Mucosa of rectum (tissue), 2 donors: ENCODE data around the gene WDR54.

Experiments
- H3K27ac ChIP-seq, 2 donors: one replicate each; pipeline ENCODE4 v1.7.0; 2013; ENCODE audit warnings: inconsistent platforms in 2 of 2, low read depth in 2 of 2, low read length in 2 of 2
- H3K27me3 ChIP-seq, 2 donors: one replicate each; pipeline ENCODE4 v1.7.0; 2013; ENCODE audit warnings: low read length in 2 of 2; ENCODE audit not compliant: control insufficient read depth in 2 of 2, insufficient read depth in 2 of 2
- H3K36me3 ChIP-seq, 2 donors: one replicate each; pipeline ENCODE4 v1.7.0; 2013; ENCODE audit warnings: low read length in 2 of 2; ENCODE audit not compliant: control insufficient read depth in 2 of 2, insufficient read depth in 2 of 2
- H3K4me1 ChIP-seq, 2 donors: one replicate each; pipeline ENCODE4 v1.7.0; 2013; ENCODE audit warnings: low read length in 2 of 2, mild to moderate bottlenecking in 1 of 2; ENCODE audit not compliant: control insufficient read depth in 2 of 2, insufficient read depth in 2 of 2
- H3K4me3 ChIP-seq, 2 donors: one replicate each; pipeline ENCODE4 v1.7.0; 2013; ENCODE audit warnings: low read length in 2 of 2
- H3K9ac ChIP-seq, 2 donors: one replicate each; pipeline ENCODE4 v1.7.0; 2013; ENCODE audit warnings: low read length in 2 of 2, low read depth in 1 of 2, mild to moderate bottlenecking in 1 of 2
- H3K9me3 ChIP-seq, 2 donors: one replicate each; pipeline ENCODE4 v1.7.0; 2013; ENCODE audit warnings: low read length in 2 of 2; ENCODE audit not compliant: control insufficient read depth in 2 of 2
- donor health status: healthy.
- donor health status: Normal muscosa, but diverticular disease.

Gene WDR54

GRCh38 chr2:74421221-74421870, at the start of gene WDR54, which contains the start of gene C2orf81:
WDR54 (plus strand) TSS chr2:74421730; CDS start chr2:74422154, 424 bp downstream.
C2orf81 (minus strand) TSS chr2:74421619; CDS start chr2:74421560, 59 bp downstream.
- peak within 1 kb of the TSS; percentile 82 to 84 for H3K4me3 ChIP-seq
- no peaks in the 10 kb centered on the region for H3K9me3 ChIP-seq
- peaks cover 10 to 16% of the 10 kb centered on the region in 2 donors for H3K36me3 ChIP-seq
- peaks cover 5 to 9% of the 10 kb centered on the region in 2 donors for H3K4me1 ChIP-seq
- peak within 1 kb of the TSS; percentile 71 to 82 for H3K27ac ChIP-seq
- H3K27me3 ChIP-seq = no peaks in the 10 kb centered on the region
- peak within 1 kb of the TSS; percentile 57 to 60 for H3K9ac ChIP-seq

- no peaks in the 10 kb centered on the region for H3K9me3 ChIP-seq
- peaks cover 47 to 57% of the 10 kb centered on the region in 2 donors for H3K36me3 ChIP-seq
- H3K27ac ChIP-seq = no peak overlapping the region
- H3K4me3 ChIP-seq = peak overlapping the region in 1 of 2 donors; percentile 34
- no peak overlapping the region for H3K9ac ChIP-seq
- peaks cover 12 to 15% of the 10 kb centered on the region in 2 donors for H3K4me1 ChIP-seq
- H3K27me3 ChIP-seq = no peaks in the 10 kb centered on the region
Observed at GRCh38 chr2:74372674-74373073, 48.9 kb upstream of the WDR54 start.

- H3K9me3 ChIP-seq = no peaks in the 10 kb centered on the region
- peak overlapping the region in 1 of 2 donors; percentile 34 for H3K4me3 ChIP-seq
- H3K36me3 ChIP-seq = peaks cover 44 to 55% of the 10 kb centered on the region in 2 donors
- no peaks in the 10 kb centered on the region for H3K27me3 ChIP-seq
- H3K4me1 ChIP-seq = peaks cover 12 to 15% of the 10 kb centered on the region in 2 donors
- no peak overlapping the region for H3K9ac ChIP-seq
- peak overlapping the region; percentile 19 to 54 for H3K27ac ChIP-seq
Observed at GRCh38 chr2:74373221-74373676, 48.3 kb upstream of the WDR54 start.

- Histone ChIP-seq H3K9ac (peak overlapping the region in 1 of 2 donors; percentile 18), H3K9me3 (no peaks in the 10 kb centered on the region), H3K27ac (peak overlapping the region in 1 of 2 donors; percentile 45), H3K4me3 (peak overlapping the region in 1 of 2 donors; percentile 55), H3K4me1 (peaks cover 12 to 15% of the 10 kb centered on the region in 2 donors), H3K36me3 (peaks cover 37 to 47% of the 10 kb centered on the region in 2 donors), H3K27me3 (no peaks in the 10 kb centered on the region)
Observed at GRCh38 chr2:74373985-74374384, 47.5 kb upstream of the WDR54 start.

- Histone ChIP-seq H3K9ac (peak overlapping the region in 1 of 2 donors; percentile 18), H3K27ac (peak overlapping the region in 1 of 2 donors; percentile 45), H3K9me3 (no peaks in the 10 kb centered on the region), H3K4me3 (peak overlapping the region in 1 of 2 donors; percentile 55), H3K4me1 (peaks cover 12 to 15% of the 10 kb centered on the region in 2 donors), H3K27me3 (no peaks in the 10 kb centered on the region), H3K36me3 (peaks cover 33 to 42% of the 10 kb centered on the region in 2 donors)
Observed at GRCh38 chr2:74374509-74375205, 46.9 kb upstream of the WDR54 start.

- H3K4me3 ChIP-seq = no peak overlapping the region
- H3K4me1 ChIP-seq = peaks cover 15 to 18% of the 10 kb centered on the region in 2 donors
- H3K36me3 ChIP-seq = peaks cover 21 to 30% of the 10 kb centered on the region in 2 donors
Observed at GRCh38 chr2:74375838-74376237, 45.7 kb upstream of the WDR54 start.

GRCh38 chr2:74378007-74378406, 43.5 kb upstream of the WDR54 start:
- Histone ChIP-seq H3K4me3 (no peak overlapping the region), H3K27ac (no peak overlapping the region), H3K9me3 (no peaks in the 10 kb centered on the region), H3K9ac (no peak overlapping the region), H3K27me3 (no peaks in the 10 kb centered on the region), H3K4me1 (peaks cover 10 to 14% of the 10 kb centered on the region in 2 donors), H3K36me3 (peaks cover 15 to 21% of the 10 kb centered on the region in 2 donors)

More at GRCh38 chr2:74375838-74376237, 45.7 kb upstream of the WDR54 start:
- no peaks in the 10 kb centered on the region for H3K9me3 ChIP-seq
- no peak overlapping the region for H3K9ac ChIP-seq
- no peak overlapping the region for H3K27ac ChIP-seq
- no peaks in the 10 kb centered on the region for H3K27me3 ChIP-seq

- Histone ChIP-seq H3K27ac (no peak within 1 kb of the TSS), H3K9ac (no peak within 1 kb of the TSS), H3K27me3 (no peaks in the 10 kb centered on the region), H3K36me3 (peaks cover 15 to 25% of the 10 kb centered on the region in 2 donors), H3K4me3 (peak within 1 kb of the TSS; percentile 42 to 51), H3K9me3 (no peaks in the 10 kb centered on the region), H3K4me1 (peaks cover 0 to 7% of the 10 kb centered on the region in 2 donors)
Observed at GRCh38 chr2:74379851-74380789, 41.4 kb upstream of the WDR54 start, which contains the start of gene DCTN1. DCTN1 (minus strand) TSS chr2:74380311; CDS start chr2:74380037, 274 bp downstream.

- Histone ChIP-seq H3K9me3 (no peaks in the 10 kb centered on the region), H3K27ac (no peak overlapping the region), H3K4me3 (no peak overlapping the region), H3K4me1 (peaks cover 0 to 7% of the 10 kb centered on the region in 2 donors), H3K27me3 (no peaks in the 10 kb centered on the region), H3K36me3 (peaks cover 10 to 16% of the 10 kb centered on the region in 2 donors), H3K9ac (no peak overlapping the region)
Observed at GRCh38 chr2:74381751-74382150, 39.8 kb upstream of the WDR54 start.
